ENCODE measurements around the gene PDZD2. TPM values are rescaled to one million over a fixed set of nuclear protein-coding genes. Genes with fewer than 3 reads are reported as not detected.
A peak's percentile ranks its signal among the peaks of the same experiment; 100 is the strongest.

The PDZD2 gene
- total and polyA plus RNA-seq, 8 donors, result under 0.01 to 61.3 (median 5.8) TPM

DNA sequence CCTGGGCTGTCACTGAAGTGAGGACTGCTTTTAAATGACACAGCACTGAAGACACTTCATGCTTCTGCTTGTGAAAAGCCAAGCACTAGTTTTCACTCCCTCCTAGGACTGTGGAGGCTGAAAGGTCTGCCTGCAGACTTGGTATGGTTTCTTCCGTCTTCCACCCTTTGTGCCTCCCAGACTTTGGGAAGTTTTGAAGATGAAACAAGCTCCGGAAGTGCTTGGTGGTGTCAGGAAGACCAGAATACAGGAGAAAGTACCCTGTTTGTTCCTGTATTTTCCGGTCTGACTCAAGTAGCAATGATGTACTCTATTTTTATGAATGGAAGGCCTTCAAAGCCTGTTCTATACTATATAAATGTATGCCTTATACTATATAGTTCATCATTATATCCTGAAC lies 222.7 kb downstream of the PDZD2 start:
- Histone ChIP-seq H3K4me1 (peaks cover 0 to 5% (median under 1%) of the 10 kb centered on the region in 4 donors), H3K4me3 (no peak overlapping the region), H3K9me3 (peaks cover 14 to 30% (median 22%) of the 10 kb centered on the region in 4 donors), H3K27me3 (no peaks in the 10 kb centered on the region), H3K36me3 (peaks cover 0 to 9% (median 0%) of the 10 kb centered on the region in 4 donors), H3K27ac (no peak overlapping the region)
- 80 to 88% (median 85%) methylated on average over 3 of the region's 3 CpGs for WGBS, 5 donors
- TF ChIP-seq CTCF (IDR thresholded peaks at IDR 0.05) (no peak), POLR2A (IDR thresholded peaks at IDR 0.05) (no peak), EP300 (IDR thresholded peaks at IDR 0.05) (no peak), POLR2AphosphoS5 (IDR thresholded peaks at IDR 0.05) (no peak)
- intact Hi-C loops (cut with DNase I; ENCODE audit: low total_unique reads), result no loop called here
- DNase-seq, result no peak

DNA sequence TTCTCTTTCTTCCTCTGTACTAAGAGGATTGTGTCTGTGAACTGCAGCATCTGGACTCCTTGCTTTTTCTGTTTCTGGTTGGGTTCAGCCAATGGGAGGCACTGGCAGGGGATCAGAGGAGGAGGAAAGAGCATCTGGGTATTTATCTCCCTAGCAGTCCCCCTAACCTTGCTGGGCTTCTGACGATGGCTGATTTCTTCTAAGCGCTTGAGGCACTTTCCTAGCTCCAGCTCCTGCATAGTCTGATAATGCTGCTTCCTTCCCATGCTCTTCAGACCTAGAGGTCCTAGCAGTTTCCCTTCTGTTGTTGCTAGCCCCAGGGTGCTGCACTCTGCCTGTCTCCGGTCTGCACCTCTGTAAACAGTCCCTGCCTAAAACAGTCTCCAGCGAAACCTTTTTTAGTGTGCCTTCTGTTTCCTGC lies 225.1 kb downstream of the PDZD2 start:
- H3K4me1 ChIP-seq, result peaks cover 0 to 13% (median 2%) of the 10 kb centered on the region in 4 donors
- peaks cover 7 to 19% (median 15%) of the 10 kb centered on the region in 4 donors for H3K9me3 ChIP-seq
- H3K27me3 ChIP-seq, result no peaks in the 10 kb centered on the region
- TF ChIP-seq POLR2AphosphoS5 (IDR thresholded peaks at IDR 0.05), result no peak
- TF ChIP-seq CTCF (IDR thresholded peaks at IDR 0.05), result no peak
- no peak for TF ChIP-seq POLR2A (IDR thresholded peaks at IDR 0.05)
- no peak for TF ChIP-seq EP300 (IDR thresholded peaks at IDR 0.05)
- H3K4me3 ChIP-seq, result no peak overlapping the region
- peaks cover 0 to 5% (median 0%) of the 10 kb centered on the region in 4 donors for H3K36me3 ChIP-seq
- H3K27ac ChIP-seq, result no peak overlapping the region
- 70 to 82% (median 74%) methylated on average over 4 of the region's 4 CpGs for WGBS, 5 donors
- DNase-seq, result peak in 1 of 2 donors; percentile 30
- intact Hi-C loops (cut with DNase I; ENCODE audit: low total_unique reads), result no loop called here

GRCh38 chr5:31866166-31866565 lies 227.2 kb downstream of the PDZD2 start:
- Histone ChIP-seq H3K36me3 (no peaks in the 10 kb centered on the region), H3K27ac (no peak overlapping the region), H3K4me1 (peaks cover 0 to 23% (median 2%) of the 10 kb centered on the region in 4 donors), H3K4me3 (no peak overlapping the region), H3K9me3 (no peaks in the 10 kb centered on the region), H3K27me3 (no peaks in the 10 kb centered on the region)
- intact Hi-C loops (cut with DNase I; ENCODE audit: low total_unique reads), result no loop called here
- peak in 1 of 2 donors; percentile 17 for DNase-seq
- no peak for TF ChIP-seq EP300 (IDR thresholded peaks at IDR 0.05)
- 39 to 59% (median 47%) methylated on average over 10 of the region's 10 CpGs for WGBS, 5 donors

DNA sequence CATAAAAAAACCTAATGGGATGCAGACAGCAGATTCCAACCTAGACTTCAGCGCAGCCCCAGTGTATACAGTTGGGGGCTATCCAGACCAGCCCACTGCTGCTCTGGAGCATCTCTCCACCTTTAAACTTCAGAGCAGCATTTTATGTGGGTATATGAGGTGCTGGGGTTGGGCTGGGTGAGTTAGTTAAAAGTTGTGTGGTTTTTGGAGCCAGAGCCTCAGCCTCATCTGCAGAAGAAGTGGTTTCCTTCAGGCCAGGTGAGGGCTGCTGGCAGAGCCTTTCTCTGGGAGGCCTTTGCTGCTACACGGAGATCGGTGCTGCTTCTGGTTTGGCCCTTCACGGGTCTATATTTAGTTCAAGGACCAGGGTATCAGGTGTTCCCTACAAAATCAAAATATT lies 228.3 kb downstream of the PDZD2 start:
- no peaks in the 10 kb centered on the region for H3K9me3 ChIP-seq
- no peaks in the 10 kb centered on the region for H3K27me3 ChIP-seq
- 57 to 70% (median 67%) methylated on average over 4 of the region's 4 CpGs for WGBS, 5 donors
- peaks cover 0 to 23% (median 2%) of the 10 kb centered on the region in 4 donors for H3K4me1 ChIP-seq
- intact Hi-C loops (cut with DNase I; ENCODE audit: low total_unique reads), result no loop called here
- no peak for DNase-seq
- TF ChIP-seq POLR2AphosphoS5 (IDR thresholded peaks at IDR 0.05) (no peak), CTCF (IDR thresholded peaks at IDR 0.05) (no peak), POLR2A (IDR thresholded peaks at IDR 0.05) (no peak), EP300 (IDR thresholded peaks at IDR 0.05) (no peak)
- H3K27ac ChIP-seq, result no peak overlapping the region
- no peak overlapping the region for H3K4me3 ChIP-seq
- no peaks in the 10 kb centered on the region for H3K36me3 ChIP-seq

DNA sequence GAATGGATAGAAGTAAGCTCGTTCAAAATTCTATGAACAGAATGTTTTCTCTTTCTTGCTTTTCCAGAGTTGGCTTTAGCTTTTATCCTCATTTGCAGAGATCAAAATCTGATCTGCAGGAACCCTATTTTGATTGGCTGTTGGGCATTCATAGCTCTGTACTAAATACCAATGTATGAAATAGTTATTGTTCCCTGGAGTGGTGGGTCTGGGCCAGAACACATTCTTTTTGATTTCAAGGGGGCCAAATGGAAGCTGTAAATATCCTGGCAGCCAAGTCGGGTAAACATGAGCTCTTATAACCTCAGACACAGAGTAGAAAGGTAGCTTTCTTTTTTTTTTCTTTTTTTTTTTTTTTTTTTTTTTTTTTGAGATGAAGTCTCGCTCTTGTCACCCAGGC lies 241.5 kb downstream of the PDZD2 start:
- H3K4me3 ChIP-seq, result no peak overlapping the region
- H3K36me3 ChIP-seq, result no peaks in the 10 kb centered on the region
- H3K4me1 ChIP-seq, result peaks cover 0 to 3% (median 2%) of the 10 kb centered on the region in 4 donors
- no peak overlapping the region for H3K27ac ChIP-seq
- WGBS, 5 donors, result 55 to 72% (median 67%) methylated on average over 2 to 3 of the region's 3 CpGs
- H3K27me3 ChIP-seq, result no peaks in the 10 kb centered on the region
- intact Hi-C loops (cut with DNase I; ENCODE audit: low total_unique reads), result no loop called here
- TF ChIP-seq EP300 (IDR thresholded peaks at IDR 0.05), result no peak
- no peak for TF ChIP-seq POLR2A (IDR thresholded peaks at IDR 0.05)
- no peak for TF ChIP-seq CTCF (IDR thresholded peaks at IDR 0.05)
- no peak for TF ChIP-seq POLR2AphosphoS5 (IDR thresholded peaks at IDR 0.05)
- peak in 1 of 2 donors; percentile 36 for DNase-seq
- H3K9me3 ChIP-seq, result no peaks in the 10 kb centered on the region

Data from stomach (tissue), 9 donors.